HPDE6-E6E7 (cell line): Measurements from ENCODE around the gene PSMB11.
"Not testable (repeated sequence)": the region's sequence is repeated elsewhere in the genome, so short reads cannot be mapped to it uniquely, and the experiment has no call there.

Experiments used
- DNase-seq: peaks from one replicate; pipeline ENCODE4 v3.0.0; 2011; ENCODE audit warnings: missing footprints; ENCODE audit errors: extremely low spot score

The PSMB11 gene, protein sequence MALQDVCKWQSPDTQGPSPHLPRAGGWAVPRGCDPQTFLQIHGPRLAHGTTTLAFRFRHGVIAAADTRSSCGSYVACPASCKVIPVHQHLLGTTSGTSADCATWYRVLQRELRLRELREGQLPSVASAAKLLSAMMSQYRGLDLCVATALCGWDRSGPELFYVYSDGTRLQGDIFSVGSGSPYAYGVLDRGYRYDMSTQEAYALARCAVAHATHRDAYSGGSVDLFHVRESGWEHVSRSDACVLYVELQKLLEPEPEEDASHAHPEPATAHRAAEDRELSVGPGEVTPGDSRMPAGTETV

DNA sequence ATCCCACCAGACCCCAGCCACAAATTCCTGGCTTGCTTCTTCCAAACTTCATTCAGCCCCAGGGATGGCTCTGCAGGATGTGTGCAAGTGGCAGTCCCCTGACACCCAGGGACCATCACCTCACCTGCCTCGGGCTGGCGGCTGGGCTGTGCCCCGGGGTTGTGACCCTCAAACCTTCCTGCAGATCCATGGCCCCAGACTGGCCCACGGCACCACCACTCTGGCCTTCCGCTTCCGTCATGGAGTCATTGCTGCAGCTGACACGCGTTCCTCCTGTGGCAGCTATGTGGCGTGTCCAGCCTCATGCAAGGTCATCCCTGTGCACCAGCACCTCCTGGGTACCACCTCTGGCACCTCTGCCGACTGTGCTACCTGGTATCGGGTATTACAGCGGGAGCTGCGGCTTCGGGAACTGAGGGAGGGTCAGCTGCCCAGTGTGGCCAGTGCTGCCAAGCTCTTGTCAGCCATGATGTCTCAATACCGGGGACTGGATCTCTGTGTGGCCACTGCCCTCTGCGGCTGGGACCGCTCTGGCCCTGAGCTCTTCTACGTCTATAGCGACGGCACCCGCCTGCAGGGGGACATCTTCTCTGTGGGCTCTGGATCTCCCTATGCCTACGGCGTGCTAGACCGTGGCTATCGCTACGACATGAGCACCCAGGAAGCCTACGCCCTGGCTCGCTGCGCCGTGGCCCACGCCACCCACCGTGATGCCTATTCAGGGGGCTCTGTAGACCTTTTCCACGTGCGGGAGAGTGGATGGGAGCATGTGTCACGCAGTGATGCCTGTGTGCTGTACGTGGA, at the start of gene PSMB11:
PSMB11 (plus strand) TSS at position 51 of the 804 bp plus-strand sequence; CDS start at position 65, 14 bp downstream.
- no peak for DNase-seq

DNA sequence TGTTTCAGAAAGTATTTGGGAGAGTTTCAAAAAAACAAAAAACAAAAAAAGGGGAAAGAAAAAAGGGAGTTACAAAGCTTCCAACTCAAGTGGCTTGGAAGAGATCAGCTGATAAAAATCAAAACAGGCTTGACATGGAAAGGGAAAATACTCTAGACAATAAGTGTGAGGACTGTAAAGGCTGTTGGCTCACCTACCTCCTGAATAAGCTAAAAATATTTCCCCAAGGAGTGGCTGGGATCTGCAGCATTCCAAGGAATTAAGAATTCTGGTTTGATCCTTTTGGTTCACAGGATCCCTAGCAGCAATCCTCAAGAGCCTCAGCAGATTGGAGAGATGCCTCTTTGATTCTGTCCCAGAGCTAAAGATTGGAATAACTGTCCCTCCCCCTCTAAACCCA, 48.5 kb upstream of the PSMB11 start:
- no peak for DNase-seq

DNA sequence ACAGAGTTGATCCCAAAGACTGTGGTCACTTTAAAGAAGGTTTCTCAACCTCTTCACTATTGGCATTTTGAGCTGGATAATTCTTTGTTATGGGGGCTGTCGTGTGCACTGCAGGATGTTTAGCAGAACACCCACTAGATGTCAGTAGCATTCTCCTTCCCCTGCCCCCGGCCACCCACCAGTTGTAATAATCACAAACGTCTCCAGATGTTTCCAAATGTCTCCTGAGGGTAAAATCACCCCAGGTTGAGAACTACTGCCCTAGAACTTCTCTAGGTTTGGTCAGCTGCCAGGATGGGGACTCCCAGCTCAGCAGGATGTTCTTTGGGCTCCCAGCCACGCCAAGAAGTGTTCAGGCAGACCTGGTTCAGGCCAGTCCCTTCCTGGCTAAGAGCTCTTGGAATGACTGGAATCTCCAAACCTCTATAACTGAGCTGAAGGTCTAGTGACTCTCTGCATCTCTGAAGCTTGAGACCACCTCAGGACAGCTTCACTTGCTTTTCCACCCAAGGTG, 47.2 kb upstream of the PSMB11 start:
- DNase-seq, result no peak

- no peak for DNase-seq
Observed at GRCh38 chr14:22995889-22996625, 46.0 kb upstream of the PSMB11 start.

DNA sequence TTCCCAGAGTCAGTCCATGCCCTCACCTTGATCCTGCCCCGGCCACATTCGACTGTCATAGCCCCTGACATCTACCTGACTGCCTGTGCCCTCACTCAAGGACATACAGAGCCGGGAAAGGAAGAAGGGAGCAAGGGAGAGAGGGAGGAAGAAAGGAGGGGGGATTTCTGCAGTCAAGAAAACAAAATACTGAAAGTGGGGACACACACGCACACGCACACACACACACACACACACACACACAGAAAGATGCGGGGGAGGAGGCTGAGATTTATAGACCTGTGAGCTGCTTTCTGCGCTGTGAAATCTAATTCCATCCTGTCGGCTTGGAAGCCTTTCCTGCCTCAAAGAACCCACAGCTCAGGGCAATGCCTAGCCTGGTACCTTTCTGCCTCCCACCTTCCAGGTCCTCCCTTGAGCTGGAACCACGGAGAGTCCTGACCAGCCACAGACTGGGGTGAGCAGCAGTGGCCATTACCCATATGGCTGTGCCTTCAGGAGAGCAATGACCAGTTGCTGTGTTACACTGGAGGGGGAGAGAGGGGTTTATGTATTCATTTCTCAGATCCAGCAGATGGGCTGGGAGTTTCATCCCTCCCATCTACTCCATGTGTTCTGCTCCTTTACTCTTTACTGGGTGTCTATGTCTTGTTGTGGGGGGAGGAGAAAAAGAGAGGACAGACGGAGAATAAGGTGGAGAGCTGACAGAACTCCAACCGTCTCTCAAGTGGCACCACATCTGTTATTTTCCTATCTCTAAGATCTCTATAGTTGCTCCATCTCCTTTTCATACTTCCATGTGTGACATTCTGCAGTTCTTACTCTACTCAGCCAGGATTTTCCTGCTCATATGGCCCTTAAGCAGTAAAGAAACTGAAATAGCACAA, 45.0 kb upstream of the PSMB11 start:
- DNase-seq, result no peak

DNA sequence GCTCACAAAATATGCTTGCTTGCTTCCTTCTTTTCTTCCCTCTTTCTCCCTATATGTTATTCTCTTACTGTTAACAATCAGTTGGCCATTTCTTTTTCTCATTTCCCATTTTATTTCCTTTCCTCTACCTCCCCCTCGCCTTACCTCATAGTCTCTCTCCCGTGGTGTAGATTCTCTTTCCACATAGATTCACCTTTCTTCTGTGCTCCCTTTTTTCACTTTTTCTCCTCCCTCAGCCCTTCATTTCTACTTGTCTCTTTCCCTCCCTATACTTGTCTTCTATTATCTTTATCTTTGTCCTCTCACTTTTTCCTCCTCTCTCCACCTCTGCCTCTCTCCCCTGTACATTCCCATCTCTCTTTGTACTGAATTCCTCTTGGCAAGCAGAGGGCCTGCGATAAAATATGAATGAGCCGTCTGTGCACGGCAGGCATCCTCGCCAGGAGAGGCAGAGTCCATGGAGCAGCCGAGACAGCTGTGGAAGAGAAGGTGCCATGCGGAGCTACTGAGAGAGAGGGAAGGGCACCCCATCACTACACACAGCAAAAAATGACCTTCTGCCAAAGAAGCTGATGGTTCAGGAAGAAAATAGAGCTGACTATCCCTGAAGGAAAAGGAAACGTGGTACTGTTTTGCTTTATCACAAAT, 44.2 kb upstream of the PSMB11 start:
- no peak for DNase-seq

DNA sequence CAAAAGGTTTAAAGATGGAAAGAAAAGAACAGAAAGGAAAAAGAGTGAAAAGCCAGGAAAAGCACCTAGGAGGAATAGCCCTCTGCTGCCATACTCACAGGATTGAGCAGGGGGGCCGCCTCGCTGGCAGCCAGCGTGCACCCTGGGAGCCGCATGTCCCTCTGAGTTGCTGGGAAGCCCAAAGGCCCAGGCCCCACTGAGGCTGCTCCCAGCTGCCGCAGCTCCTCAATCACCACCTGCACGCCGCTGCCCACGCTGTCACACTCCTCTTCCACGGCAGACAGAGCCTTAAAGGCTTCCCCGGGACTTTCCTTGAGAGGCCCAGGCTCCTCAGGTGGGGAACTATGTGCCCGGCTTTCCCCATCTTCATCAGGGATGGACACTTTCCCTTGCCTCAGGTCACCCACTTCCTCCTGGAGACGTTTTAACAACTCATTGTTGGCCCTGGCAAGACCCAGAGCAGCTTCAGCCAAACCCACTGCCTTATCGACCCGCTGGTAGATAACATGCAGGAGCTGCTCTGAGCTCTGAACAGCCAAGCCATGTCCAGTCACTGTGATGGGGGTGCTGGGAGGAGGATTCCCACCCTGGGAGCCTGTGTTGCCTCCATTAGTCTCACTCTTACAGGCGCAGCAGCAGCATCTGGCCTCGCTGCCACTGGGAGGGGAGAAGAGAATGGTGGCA, 43.5 kb upstream of the PSMB11 start:
- no peak for DNase-seq

DNA sequence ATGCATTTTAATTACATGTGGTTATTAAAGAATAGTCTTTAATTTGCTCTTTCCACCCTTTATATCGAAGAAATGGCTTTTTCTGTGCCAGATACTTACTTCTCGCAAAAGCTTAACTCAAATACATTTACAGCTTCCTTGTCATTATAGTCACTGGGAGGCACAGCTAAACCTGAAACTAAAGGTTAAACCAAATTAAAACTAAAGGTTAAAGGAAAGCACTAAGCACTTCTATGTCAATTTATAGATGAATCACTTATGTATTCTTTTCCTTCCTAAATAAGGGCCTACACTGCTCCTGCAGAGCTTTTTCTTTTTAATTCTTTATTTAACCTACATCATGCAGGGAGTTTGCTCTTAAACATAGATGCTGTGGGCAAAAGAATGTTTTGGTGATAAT, 41.2 kb upstream of the PSMB11 start:
- no peak for DNase-seq

GRCh38 chr14:23002592-23002991, 39.4 kb upstream of the PSMB11 start:
- no peak for DNase-seq

- DNase-seq, result not testable (repeated sequence)
Observed at GRCh38 chr14:23004274-23004673, 37.7 kb upstream of the PSMB11 start.

DNA sequence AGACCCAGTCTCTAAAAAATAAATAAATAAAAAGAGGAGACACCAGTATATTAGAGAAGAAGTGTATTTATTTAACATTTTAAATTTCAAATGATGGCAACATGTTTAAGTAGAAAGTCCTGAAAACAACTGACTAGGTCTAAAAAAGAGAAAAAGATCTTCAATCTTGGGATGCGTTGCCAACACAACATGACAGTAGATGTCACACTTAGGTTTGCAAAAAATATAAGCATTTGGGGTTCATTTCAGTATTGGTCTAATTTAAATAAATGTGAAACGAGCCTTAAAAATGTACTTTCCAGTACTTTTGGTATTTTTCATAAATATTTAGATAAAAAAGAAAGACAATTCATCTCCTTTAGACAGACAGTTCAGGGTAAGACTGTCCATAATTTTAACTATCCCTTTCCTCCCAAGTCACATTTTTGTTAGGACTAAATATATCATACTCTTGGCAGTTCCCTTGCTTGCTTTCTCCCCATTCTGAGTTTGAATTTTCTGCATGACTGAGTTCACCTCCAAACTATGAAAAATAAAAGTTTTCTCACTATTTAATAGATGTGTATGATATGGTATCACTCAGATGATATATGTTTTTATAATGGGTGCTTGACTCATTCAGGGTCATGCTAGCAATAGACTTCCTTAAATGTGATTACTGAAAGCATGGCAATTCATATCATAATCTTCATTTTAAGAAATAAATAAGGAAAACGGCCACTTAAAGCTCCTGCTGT, 36.4 kb upstream of the PSMB11 start:
- DNase-seq, result no peak

DNA sequence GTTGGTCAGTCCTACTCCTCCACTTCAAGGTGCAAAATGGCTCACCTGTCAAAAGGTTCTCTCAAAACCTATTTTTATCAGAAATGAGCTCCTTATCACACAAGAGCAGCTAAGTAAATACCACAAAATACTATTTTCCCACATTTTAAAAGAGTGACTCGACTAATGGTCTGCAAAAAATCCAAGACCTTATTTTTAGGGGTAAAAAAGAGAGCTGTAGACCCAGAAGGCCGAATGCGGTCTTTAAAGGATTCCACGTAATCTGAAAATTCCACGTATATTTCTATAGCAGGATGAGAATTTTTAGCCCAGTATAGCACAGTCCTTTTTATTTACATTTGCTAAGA, 35.9 kb upstream of the PSMB11 start:
- DNase-seq, result no peak

DNA sequence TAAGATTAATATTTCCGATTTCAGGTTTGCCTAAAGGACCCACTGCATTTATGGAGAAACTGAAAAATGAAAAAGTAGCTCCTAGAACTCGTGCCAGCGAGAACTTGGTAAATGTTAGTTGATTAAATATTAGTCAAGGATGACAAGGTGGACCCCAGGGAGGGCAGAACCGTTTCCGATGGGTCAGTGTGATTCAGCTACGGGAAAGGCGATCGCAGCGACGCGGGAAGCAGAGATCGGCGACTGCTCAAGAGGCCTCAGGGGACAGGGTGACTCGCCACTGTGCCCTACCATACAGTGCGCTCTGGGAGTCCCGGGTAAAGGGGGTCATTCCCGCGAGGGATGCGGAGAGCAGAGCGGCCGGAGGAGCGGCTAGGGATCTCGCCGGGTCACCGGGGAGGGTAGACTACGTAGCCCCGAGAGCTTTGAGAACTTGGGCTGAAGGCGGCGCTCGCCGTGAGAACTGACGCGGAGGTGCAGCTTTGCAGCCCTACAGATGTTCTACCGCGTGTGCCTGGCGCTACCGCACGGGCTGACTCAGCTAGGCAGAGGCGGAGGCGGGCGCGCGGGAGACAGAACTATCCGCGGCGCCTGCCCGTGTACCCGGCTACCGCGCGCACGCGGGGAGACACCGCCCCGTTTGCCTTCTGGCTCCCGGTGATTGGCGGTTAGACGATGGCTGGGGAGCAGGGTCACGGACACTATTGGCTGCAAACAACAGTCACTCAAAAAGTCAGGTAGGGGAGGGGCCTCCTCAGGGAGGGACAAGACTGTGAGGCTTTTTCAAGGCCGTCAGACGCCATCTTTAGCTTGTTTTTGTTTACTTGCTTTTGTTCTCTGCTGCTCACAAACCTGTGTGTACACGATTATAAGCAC, 35.2 kb upstream of the PSMB11 start:
- peak; percentile 97 for DNase-seq

DNA sequence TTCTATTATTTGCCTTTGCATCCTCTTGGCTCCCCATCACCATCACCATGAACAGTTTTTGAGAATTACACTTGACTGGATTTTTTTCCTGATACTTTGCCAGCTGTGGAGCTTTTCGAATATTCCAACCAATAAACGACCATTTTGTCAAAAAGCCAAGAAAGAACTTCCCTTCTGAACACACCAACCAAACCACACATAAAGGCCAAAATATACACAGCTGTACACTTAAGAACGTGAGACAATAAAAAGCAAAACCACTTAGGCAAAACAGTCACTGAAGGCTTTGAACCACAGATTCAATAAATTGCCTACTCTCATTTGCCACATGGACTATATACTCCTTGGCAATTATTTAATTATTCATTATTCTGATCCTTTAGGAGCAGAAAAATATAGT, 33.2 kb upstream of the PSMB11 start:
- no peak for DNase-seq

DNA sequence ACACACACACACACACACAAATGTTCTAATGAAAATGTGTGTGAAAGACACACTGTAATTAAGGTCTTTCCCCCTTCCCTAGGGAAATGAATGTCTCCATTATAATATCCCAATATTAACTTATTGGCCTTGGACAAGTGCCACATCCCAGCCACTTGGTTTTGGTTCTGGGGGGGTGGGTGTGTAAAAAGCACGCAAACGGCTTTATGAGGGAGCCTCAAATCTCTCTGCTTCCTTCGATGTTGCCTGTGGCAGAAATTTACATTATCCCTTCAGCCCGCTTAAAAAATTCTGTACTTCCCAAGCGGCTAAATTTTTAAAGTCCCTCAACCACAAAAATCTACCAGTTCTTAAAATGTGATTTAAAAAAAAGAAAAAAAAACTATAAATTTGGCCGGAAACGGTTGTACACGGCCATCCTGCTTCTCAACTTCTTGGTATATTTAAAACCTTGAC, 32.5 kb upstream of the PSMB11 start:
- no peak for DNase-seq

DNA sequence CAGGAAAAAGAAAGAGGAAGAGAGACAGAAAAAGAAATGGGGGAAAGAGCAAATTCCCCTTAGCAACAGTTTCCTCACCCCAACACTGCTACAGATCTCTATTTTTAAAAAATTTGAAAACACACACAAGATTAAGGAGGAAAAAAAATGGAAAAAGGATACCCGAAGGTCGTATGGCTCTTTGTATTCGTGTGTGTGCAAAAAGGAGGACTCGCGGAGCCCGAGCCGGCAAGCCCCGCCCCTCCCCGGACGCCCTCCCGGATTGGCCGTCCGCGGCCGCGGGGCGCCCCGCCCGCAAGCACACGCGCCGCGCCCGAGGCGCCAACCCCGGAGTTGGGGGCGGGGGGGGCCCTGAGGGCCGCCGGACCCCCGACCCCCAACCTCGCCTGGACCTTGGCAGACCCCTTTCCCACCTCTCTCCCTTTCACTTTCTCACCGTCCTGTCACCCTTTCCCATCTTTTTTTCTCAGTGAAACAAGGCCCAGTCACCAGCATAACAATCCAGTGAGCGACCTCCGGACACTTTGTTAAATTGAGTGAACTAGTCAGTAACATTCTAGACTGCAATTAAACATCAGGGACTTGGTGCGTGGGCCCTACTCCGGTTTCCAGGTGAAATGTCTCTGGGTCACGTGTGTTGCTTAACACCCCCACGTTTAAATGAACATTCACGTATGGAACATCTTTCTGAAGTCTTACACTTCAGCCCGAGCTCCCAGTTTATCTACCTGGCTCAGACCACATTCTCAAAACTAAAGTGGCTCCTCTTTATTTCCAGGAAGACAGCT, 31.9 kb upstream of the PSMB11 start, which contains the start of gene C14orf93:
C14orf93 (minus strand) TSS at position 205 of the 788 bp plus-strand sequence. CDS start 11,120 bp downstream, outside the sequence.
- peak; percentile 63 for DNase-seq

DNA sequence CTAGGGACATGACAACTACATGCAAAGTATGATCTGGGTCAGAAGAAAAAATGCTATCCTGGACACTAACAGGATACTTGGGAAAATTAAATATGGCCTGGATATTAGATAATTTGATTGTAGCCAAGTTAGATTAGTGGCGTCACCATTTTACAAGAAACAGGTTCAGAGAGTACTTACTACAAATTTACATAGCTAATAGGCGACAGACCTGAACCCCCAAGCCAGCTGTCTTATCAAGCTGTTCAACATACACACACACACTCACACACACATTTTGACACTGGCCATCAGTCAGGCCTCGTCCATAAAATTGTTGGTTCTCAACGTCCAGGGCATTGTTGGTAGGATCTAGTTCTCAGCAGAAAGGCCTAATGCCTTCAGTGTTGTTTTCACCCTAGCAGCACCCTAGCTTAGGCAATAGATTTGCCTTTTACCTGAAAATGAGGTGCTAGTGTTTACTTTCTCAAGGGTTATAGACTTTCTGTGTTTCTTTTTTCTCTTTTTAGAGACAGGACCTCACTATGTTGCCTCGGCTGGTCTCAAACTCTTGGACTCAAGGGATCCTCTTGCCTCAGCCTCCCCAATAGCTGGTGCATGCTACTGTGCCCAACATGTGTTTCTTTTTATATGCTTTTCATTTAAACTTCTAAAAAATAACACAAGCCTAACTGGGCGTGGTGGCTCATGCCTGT, 28.8 kb upstream of the PSMB11 start:
- no peak for DNase-seq
